H1 (cell line): Measurements from ENCODE around the gene RPS6KA2. TPM values are rescaled to one million over a fixed set of nuclear protein-coding genes. Genes with fewer than 3 reads are reported as not detected.

Experiments used
- BACH1 ChIP-seq: IDR thresholded peaks from 2 replicates; pipeline ENCODE4 v1.6.1; 2012; ENCODE audit warnings: low read length, improper control_type of control experiment
- KDM4A ChIP-seq: IDR thresholded peaks from one replicate; pipeline ENCODE4 v1.7.1; 2012; ENCODE audit warnings: low read depth, mild to moderate bottlenecking, moderate library complexity, low read length, inconsistent platforms; ENCODE audit not compliant: severe bottlenecking
- SP4 ChIP-seq: IDR thresholded peaks from 2 replicates; pipeline ENCODE4 v1.6.1; 2012; ENCODE audit warnings: low read length, inconsistent platforms
- SUZ12 ChIP-seq: fragments of 200-600 bp; sonication (generic); IDR thresholded peaks from 2 replicates; pipeline ENCODE4 v1.6.1; 2012; ENCODE audit warnings: mild to moderate bottlenecking, inconsistent platforms, low read length, moderate library complexity, mixed read lengths
- polyA plus RNA-seq, 7 experiments: library from polyadenylated mRNA; depleted of rRNA in 3 of 7; stranded (reverse) in 5 of 7; unstranded in 2 of 7; fragments of >200 nt in 5 of 7; fragments of 200-250 nt in 2 of 7; gene quantifications; 1 replicate in 5 of 7; 2 replicates in 1 of 7; 4 replicates in 1 of 7; pipeline versions ENCODE4 v1.2.1 to v1.2.3, GENCODE V29; 2011 to 2013; ENCODE audit warnings: missing spikeins in 2 of 7, mixed read lengths in 2 of 7
- total RNA-seq: library from RNA; stranded (reverse); fragmentation: NEBNext Ultra II Directional; extraction: Animal tissue kit (Norgen Biotek cat#: 25700); gene quantifications from 2 replicates; pipeline ENCODE4 v1.2.1, GENCODE V29; 2021

Gene RPS6KA2
- total and polyA plus RNA-seq, 2 of the 8 experiments (the other 6 are each of a cell fraction or from before 2014, with no cell fraction given): 8.8 to 25.7 TPM

DNA sequence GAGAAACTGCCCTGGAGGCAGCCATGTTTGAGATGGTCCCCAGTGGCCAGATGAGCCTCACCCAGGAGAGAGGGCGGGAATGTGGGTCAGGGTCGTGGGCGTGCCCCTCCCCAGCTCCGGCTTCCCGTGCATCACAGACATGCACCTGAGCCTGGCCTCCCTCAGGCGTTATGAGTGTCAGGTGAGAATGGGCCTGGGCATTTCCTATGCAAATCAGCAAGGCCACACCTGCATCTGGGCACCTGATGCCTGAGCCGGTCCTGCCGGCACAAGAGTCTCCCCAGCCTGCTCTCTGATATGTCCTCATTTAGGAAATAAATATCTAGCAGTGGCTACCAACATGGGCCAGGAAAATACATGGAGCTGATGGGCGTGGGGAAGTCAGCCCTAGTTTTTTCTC, 123.0 kb downstream of the RPS6KA2 start (continued):
- TF ChIP-seq KDM4A (no peak), BACH1 (no peak), SP4 (no peak), SUZ12 (no peak)
- TF ChIP-seq, all 59 proteins: peak for 0
